Fibroblast of gingiva (primary cell): ENCODE measurements around the gene AQP1.

Experiments used
- DNase-seq: peaks from one replicate; pipeline ENCODE4 v3.0.0-alpha.2; 2011; ENCODE audit warnings: low read depth

The AQP1 gene

DNA sequence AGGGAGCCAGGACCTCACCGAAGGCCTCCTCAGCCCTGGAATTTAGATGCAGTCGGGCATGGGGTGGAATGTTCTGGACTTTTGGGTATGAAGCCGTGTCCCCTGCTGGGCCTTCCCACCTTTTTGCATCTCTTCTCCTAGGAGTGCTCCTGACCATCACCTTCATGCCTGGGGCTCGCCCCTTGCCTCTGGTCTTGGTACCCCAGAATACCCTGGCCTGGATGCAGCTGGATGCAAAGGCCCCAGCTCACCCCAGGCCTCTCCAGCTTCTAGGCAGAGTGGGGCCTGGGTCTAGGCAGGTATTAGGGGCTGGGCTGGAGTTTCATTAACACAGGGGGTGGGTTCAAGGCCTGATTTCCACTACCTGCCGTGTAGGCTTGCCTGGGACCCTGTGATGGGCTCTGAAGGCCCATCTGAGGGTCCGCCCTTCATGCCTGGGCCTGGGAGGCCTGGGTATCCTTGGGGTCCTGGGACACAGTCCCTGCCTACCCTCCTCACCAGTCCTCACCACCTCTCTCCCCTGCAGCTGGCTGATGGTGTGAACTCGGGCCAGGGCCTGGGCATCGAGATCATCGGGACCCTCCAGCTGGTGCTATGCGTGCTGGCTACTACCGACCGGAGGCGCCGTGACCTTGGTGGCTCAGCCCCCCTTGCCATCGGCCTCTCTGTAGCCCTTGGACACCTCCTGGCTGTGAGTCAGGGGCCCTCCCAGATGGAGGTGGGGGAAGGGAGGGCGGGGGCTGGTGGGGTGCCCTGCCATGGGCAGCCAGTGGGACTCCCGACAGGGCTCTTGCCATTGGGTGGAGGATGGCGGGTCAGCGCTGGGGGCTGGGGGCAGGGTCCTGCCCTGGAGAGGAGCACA is 10.1 kb downstream of the AQP1 start:
- no peak for DNase-seq

DNA sequence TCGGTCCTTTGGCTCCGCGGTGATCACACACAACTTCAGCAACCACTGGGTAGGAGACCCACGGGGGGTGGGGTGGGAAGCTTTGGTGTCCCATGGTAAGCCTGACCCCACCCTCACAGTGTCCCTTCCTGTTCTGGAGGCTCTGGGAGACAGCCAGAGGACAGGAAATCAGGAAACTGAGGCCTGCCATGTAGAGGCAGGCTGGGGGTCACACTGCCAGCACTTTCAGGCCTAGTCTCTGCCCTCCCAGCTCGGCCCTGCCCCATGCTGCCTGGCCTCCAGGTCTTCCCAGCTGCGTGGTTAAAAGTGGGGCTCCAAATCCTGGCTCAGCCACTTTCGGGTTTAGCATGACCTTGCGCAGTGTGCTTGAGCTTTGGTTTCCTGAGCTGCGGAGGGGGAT is 10.9 kb downstream of the AQP1 start:
- DNase-seq = no peak

DNA sequence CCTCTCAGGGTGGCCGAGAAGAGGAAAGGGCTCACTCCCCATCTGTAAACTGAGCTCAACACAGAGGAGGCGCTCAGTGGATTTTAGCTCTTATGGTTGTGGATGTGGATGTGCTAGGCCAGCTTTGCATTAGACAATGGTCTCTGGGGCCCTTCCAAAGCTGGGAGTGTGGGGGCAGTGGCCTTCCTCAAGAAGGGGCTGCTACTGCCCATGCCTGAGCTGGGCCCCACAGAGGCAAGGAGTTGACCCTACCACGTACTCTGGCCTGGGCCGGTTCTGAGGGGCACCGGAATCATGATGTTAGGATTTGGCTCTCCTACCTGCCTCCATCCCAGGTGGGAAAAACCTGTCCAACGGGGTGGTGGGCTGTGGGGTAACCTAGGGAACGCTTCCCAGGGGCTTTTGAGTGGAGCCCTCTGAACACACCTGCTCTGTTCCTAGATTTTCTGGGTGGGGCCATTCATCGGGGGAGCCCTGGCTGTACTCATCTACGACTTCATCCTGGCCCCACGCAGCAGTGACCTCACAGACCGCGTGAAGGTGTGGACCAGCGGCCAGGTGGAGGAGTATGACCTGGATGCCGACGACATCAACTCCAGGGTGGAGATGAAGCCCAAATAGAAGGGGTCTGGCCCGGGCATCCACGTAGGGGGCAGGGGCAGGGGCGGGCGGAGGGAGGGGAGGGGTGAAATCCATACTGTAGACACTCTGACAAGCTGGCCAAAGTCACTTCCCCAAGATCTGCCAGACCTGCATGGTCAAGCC is 11.5 kb downstream of the AQP1 start:
- DNase-seq = no peak

- DNase-seq = no peak
Measured at GRCh38 chr7:30923774-30924413, 12.2 kb downstream of the AQP1 start.

- no peak for DNase-seq
Measured at GRCh38 chr7:30924624-30925023, 13.0 kb downstream of the AQP1 start.

DNA sequence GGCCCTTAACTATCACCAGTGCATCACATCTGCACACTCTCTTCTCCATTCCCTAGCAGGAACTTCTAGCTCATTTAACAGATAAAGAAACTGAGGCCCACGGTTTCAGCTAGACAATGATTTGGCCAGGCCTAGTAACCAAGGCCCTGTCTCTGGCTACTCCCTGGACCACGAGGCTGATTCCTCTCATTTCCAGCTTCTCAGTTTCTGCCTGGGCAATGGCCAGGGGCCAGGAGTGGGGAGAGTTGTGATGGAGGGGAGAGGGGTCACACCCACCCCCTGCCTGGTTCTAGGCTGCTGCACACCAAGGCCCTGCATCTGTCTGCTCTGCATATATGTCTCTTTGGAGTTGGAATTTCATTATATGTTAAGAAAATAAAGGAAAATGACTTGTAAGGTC is 13.5 kb downstream of the AQP1 start:
- DNase-seq = no peak

DNA sequence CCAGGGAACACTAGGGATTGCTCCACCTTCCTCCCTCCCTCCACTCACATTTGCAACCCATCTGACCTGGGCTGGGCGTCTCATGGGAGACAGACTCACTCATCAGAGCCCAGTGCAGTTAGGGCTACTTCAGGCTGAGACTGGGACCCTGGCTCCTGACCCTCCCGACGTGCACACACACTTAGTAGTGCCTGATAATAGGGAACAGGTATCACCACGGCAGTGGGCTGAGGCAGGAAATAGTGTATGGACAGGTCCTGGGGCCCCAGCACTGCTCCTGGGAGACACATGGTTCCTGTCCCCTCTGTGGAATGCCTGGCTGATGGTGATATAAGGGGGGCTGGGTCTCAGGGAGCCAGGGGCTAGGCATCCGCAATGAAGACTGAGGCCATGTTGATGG is 14.3 kb downstream of the AQP1 start:
- no peak for DNase-seq

DNA sequence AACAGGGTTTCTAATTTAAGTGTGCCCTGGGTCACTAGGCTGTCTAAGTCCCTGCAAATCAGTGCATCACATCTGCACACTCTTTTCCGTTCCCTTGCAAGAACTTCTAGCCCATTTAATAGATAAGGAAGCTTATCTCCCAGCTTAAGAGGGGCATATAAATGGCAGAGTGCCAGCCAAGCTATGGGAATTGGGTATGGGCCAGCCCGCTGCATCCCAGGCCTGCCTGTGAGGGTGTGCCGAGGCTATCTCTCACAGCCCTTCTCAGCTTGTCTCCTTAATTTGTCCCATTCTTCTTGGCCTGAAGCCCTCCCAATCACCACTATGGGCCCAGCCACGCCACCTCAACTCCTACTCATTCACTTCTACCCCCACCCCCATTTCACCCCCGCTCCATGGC is 14.7 kb downstream of the AQP1 start:
- DNase-seq = no peak

DNA sequence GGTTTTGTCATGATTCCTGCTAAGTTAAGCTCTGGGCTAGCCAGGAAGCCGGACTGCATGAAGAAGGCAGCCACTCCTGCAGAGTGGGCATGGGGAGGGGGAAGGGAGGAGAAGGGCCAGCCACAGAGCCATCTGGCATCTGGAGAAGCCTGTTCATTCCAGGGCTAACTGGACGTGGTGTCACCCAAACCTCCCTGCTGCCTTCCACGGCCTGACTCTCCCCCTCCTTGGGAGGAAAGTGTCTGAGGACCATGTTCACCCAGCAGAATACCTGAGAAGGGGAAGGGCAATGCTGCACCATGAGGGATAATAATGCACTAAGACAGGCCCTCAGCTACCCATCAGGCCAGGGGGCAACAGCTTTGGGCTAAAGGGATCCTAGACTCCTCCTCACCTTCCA is 15.4 kb downstream of the AQP1 start:
- no peak for DNase-seq

- no peak for DNase-seq
Measured at GRCh38 chr7:30927559-30927958, 15.9 kb downstream of the AQP1 start.

GRCh38 chr7:30928254-30928872 is 16.7 kb downstream of the AQP1 start:
- no peak for DNase-seq

- no peak for DNase-seq
Measured at GRCh38 chr7:30929686-30930085, 18.0 kb downstream of the AQP1 start.

DNA sequence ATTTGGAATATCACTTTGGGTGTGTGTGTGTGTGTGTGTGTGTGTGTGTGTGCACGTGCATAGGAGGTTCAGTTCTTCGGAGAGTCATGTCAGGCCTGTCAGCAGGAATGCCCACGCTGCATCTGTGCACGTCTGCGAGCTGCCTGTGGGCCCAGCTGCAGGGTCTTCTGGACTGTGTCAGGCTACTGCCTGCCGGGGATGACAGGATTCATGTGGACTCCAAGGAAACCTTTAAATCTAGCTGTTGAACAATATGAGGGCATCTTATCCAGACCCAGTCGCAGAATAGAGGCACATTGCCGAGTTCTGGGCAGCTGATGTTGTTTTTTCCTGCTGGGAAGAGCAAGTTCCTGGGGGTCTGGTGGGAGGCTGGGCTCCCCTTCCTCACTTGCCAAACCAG is 19.0 kb downstream of the AQP1 start:
- DNase-seq = no peak

DNA sequence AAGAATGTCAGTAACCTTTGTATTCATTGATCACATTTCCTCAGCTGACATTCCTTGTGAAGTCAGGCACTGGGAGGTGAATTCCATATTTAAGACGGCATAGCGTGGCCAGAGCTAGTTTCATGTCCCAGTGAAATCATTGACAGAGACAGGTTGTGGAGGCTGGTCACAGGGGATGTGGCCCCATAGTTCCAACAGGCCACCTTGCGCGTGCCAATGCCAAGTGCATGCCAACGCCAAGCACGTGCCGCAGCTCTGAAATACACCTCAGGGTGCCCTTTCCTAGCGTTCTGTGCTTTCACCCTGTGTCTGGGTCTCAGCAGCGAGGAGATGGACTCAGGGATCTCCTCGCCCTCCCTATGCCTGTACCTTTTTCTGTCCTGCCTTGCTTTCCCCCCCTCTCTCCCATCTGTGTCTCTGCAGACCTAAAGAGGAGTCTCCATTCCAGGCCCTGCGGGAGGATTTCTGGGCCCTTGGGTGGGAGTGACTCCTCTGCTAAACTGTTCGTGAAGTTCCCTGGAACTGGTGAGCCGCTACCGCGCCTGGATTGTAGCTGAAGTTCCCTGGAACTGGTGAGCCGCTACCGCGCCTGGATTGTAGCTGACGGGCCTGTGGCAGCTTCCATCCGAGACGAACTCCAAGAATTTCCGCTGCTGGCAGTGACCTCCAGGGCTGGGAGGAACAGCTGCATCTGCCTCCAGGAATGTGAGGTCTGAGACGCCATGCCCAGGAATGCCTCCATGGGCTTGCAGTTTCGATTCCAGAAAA is 19.7 kb downstream of the AQP1 start:
- peak; percentile 56 for DNase-seq

DNA sequence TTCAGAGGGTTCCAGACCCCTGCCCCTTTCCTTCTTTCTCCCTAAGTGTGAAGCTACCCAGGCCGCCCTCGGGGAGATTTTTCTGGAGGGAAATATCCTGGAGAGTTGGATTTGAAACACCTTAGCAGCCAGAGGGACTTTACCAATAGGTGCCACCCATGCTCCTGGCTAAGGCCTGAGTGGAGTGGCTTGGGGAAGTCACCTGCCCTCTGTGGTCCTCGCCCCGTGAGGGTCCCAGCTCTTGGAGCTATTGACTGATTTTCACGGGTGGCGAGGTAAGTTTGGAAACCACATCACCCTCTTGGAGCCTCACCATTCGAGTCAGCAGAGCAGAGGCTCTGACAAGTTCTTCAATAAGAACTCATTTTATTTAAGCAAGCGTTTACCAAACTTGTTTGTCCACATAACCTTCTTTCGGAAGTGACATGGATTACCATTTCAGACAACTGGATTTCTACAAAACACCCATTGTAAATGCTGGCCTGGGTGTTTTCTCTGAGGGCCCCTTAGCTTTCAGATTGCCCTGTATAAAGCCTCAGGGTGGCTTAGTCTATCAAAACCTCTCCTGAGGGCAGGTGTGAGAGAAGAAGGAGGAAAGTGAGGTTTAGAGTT is 20.4 kb downstream of the AQP1 start:
- DNase-seq = no peak

GRCh38 chr7:30932562-30932961 is 20.9 kb downstream of the AQP1 start:
- no peak for DNase-seq

DNA sequence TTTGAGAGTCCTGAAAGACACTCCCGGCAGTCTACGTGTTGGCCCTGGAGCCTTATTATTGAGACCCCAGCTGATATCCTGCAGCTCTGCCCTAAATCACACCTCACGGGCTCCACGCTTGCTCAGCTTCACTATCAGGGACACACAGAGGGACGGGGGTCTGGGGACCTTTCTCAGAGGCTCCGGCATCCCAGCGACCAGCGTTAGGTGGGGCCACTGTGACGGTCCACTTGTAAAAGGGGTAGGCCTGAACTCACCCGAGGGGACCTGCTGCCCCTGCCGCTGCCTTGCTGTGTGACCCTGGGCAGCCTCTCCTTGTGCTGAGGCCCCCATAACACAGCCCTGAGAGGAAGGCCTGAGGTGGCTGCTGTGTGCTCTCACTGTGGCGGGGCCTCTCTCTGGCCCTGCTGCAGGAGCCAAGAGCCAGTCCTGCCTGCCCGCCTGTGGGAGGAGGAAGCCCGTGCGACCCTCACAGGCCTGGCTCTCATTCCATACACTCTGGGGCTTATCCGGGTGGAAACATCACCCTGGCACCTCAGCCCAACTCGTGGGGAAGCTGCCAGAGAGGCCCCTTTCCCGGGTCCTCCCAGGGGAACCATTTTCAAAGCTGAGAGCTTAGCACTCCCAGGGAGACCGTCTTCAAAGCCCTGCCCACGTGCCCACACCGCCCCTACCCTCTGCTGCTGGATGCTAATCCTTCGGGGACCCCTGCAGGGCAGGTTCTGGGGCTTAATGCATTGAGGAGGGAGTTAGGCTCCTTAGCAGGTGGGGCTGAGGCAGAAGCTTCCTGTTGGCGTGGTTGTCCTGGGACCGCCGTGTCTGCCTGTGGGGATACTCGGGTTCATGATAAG is 21.7 kb downstream of the AQP1 start:
- DNase-seq = no peak

DNA sequence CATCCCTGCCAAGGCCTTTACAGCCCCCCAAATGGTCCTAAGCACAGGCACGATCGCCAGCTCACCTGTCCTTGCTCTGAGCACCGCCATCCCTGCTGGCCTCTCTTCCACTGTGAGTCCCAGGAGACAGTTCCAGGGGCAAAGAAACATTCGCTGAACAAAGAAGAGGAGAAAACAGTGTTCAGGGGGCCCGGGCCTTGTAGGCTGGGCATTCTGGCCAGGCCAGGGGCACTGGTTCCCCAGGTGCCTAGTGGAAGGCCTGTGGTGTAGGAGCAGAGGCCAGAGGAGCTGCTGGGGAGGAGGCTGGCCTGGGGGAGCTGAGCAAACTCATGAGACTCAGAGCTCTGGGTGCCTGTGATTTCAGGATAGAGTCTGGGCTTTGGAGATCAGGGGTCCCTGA is 22.6 kb downstream of the AQP1 start:
- DNase-seq = no peak

GRCh38 chr7:30934732-30935568 is 23.3 kb downstream of the AQP1 start:
- DNase-seq = no peak

DNA sequence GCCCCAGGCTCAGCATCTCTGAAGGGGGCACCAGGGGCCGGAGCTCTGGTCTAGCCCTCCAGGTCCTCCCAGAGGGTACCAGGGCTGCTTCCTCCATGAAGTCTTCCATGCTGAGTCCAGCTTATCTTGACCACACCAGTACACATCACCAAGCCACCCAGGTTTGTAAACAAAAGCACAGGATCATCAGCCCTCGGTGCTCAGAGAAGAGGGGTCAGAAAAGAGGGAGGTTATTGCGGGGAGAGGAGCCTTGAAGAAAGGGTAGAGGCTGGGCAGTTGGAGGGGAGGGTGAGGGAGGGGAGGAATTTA is 23.9 kb downstream of the AQP1 start:
- no peak for DNase-seq
